GM11168 (cell line): ENCODE measurements around the gene CLASP2.

Source experiments
- in situ Hi-C: fragments of 300-500 bp; cut with MboI; formaldehyde crosslinking; loops from one replicate; pipeline ENCODE4 v1.12.0; 2022; ENCODE audit warnings: low sequenced_read_pairs; ENCODE audit not compliant: unreplicated experiment

CLASP2 gene

DNA sequence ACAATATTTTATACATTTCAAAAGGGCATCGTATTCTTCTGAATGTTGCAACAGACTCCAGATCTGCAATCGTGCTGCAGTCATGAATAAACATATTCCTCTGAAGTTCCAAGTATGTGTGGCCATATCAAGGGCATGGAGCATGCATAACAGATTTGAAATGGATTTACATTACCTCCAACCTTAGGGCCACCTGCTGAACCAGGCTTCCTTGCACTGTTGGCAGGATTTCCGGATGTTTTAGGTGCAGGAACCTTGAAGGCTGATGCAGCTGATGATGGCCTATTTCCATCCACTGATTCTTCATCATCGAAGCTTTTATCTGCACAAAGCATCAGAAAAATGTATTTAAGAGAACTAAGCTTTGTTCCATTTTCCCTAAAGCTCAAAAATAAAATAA lies 73.5 kb downstream of the CLASP2 start:
- in situ Hi-C loops = no loop called here

GRCh38 chr3:33642806-33643205 lies 75.2 kb downstream of the CLASP2 start:
- in situ Hi-C loops = no loop called here

GRCh38 chr3:33639889-33640288 lies 78.2 kb downstream of the CLASP2 start:
- in situ Hi-C loops = loop anchor here (5.0 kb wide), 1 partner anchor 147 kb away; no protein-coding TSS in a partner anchor

- in situ Hi-C loops = loop anchor here (5.0 kb wide), 1 partner anchor 150 kb away; no protein-coding TSS in a partner anchor
These were observed 80.6 kb downstream of the CLASP2 start for GRCh38 chr3:33637482-33637881.

DNA sequence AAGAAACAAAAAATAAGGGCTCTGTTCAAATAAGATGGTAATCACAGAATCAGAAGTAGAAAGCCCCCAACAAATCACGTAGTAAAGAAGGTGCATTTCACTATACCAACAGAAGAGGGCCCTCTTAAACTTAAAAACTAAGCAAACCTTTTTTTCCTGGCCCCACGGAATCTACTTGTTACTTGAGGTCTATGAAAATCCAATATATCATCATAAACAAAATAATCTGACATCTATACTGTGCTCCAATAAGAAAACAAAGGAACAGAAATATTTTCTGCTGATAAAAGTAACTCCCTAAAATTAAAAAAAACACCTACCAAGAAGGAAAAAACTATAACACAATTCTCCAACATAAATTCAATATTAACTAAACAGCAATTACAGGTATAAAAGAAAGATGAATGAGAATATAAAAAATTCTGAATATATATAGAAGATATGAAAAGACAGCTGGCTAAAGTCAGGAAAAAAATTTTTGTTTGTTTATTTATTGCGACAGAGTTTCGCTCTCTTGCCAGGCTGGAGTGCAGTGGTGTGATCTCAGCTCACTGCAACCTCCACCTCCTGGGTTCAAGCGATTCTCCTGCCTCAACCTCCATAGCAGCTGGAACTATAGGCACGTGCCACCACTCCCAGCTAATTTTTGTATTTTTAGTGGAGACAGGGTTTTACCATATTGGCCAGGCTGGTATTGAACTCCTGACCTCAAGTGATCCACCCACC lies 81.8 kb downstream of the CLASP2 start:
- in situ Hi-C loops = loop anchor here (5.0 kb wide), 1 partner anchor 151 kb away; no protein-coding TSS in a partner anchor

- in situ Hi-C loops = no loop called here
These were observed 83.8 kb downstream of the CLASP2 start for GRCh38 chr3:33634262-33634661.

DNA sequence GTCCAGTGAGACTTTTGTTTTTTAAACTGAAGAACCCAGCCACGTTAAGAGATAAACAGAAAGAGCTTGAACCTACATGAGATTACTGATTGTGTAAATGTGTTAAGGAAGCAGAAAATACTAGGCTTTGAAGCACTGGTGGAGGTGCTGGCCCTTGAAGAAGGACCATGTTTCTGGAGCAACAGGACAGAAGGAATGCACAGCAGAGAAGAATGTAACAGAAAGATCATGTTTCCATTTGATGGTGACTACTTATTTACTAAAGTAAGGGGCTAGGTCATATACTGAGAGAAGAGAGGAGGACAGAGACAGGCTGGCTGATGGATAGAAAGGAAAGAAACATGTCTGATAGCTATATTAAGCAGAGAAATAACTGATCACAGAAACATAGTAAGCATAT lies 88.8 kb downstream of the CLASP2 start:
- in situ Hi-C loops = no loop called here

GRCh38 chr3:33624756-33625155 lies 93.3 kb downstream of the CLASP2 start:
- in situ Hi-C loops = no loop called here

DNA sequence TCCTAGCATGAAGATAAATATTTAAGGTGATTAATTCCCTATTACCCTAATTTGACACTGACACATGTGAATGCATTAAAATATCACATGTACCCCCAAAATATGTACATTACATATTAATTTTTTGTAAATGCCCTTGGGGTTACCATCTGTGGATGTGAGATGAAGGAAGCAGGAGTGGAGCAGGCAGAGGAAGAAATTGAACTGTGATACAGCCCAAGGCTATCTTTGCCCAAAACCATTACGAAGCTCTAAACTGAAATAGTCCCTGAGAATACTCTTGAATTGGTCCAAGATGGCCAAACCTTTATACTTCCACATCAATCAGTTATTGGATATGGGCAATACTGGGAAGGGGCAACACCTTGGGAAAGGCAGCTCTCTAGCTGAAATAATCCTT lies 105.0 kb downstream of the CLASP2 start:
- in situ Hi-C loops = no loop called here

DNA sequence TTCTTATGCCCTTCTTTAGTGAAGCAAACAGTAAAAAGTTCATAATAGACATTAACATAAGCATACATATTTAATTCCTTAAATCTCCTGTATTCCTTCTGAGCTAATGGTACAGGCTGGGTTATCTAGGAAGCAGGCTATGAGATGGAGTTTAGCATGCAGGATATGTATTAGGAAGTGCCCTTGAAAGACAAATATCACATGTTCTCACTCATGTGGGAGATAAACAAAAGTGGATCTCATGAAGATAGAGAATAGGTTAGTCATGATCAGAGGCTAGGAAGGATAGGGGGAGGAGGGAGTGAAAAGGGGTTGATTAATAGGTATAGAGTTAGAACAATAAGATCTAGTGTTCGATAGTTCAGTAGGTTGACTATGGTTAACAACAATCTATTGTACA lies 105.4 kb downstream of the CLASP2 start:
- in situ Hi-C loops = no loop called here

- in situ Hi-C loops = no loop called here
These were observed 115.2 kb downstream of the CLASP2 start for GRCh38 chr3:33602829-33603228.

- in situ Hi-C loops = no loop called here
These were observed 120.8 kb downstream of the CLASP2 start for GRCh38 chr3:33597257-33597689.

GRCh38 chr3:33592999-33593398 lies 125.1 kb downstream of the CLASP2 start:
- in situ Hi-C loops = no loop called here

- in situ Hi-C loops = no loop called here
These were observed 127.5 kb downstream of the CLASP2 start for GRCh38 chr3:33590541-33590940.

DNA sequence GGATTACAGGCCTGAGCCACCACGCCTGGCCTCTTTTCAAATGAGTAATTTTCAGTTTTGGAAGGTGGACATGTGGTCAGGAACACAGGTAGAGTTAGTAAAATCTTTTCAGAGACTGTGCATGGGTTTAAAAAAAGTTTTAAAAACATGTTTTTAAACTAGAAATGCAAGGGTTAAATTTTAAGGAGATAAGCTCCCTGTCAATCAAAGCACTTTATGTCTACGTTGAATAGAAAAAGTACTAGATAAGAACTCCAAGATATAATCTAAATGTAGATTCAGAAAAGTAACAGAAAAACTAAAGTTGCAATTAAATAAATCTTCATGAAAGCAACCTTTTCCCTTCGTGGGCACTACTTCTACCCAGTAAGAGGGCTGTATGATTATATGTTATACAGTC lies 131.7 kb downstream of the CLASP2 start:
- in situ Hi-C loops = no loop called here

- in situ Hi-C loops = no loop called here
These were observed 135.8 kb downstream of the CLASP2 start for GRCh38 chr3:33582234-33582633.

DNA sequence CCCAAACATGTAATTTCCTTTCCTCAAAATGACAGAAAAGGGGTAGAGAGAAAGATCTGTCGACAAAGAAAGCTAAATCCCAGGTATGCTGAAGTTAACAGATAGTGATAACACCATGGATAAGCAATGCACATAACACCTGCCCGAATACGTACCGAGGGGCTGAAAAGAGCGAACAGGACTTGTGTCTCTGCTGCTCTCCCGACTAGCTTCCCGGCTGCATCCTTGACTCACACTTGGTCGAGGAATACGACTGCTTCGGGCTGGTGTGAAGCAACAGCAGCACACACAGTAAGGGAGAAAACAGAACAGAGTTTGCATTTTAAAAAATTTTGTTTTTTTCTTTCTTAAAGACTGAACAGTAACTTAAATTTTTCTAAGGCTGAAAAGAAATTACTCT lies 136.4 kb downstream of the CLASP2 start:
- in situ Hi-C loops = no loop called here

- in situ Hi-C loops = no loop called here
These were observed 138.2 kb downstream of the CLASP2 start for GRCh38 chr3:33579840-33580239.

GRCh38 chr3:33579178-33579510 lies 138.9 kb downstream of the CLASP2 start:
- in situ Hi-C loops = no loop called here

DNA sequence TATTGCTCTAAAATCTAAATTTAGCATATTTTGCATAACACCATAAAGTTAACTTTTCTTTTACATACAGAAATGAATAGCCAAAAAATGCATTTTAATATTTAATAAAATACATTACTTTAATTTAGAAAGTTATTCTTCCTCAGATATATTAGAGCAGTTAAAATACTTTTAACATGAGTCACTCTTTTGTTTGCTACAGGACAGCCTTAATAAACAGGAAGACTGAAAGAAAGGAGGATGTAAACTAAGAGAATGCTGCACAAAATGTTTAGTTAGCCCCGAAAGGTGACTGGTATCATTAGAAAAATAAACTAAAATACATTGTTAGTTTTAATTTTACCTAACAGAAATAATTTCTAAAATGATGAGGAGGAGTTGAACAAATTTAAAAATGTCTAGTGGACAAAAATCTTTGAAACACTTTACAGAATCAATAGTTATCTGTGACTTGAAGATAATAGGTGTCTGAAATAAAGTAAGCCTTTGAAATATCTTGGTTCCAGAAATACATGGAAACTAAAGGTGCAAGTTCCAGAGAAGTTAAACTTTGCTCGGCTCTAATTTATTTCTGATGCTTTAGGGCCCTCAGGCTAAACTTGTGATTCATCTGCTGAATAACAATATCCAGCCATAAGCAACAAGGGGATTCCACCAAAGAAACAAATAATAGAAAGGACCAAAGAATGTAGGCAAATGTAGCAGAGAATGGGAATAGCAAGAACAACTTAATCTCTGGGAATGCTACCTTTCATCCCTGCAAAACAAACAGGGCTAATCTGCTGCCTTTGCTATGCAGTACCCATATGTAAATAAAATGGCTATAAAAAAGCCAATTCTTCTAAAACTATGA lies 139.5 kb downstream of the CLASP2 start:
- in situ Hi-C loops = no loop called here

DNA sequence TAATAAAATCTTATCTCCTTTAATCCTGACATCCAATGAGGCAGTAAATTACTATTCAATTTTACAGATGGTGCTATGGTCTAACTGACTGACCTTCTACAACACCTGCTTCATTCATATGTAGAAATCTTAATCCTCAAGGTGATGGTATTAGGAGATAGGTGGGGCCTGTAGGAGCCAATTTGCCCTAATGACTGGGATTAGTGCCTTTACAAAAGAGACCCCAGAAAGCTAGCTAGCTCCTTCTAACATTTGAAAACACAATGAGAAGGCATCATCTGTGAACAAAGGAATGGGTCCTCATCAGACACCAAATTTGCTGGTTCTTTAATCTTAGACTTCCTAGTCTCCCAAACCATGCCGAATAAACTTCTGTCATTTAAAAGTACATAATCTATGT lies 140.5 kb downstream of the CLASP2 start:
- in situ Hi-C loops = no loop called here
